IMR-90 (cell line): ENCODE results near the gene COX10.
"Not testable (repeated sequence)": the region's sequence is repeated elsewhere in the genome, so short reads cannot be mapped to it uniquely, and the experiment has no call there.

ENCODE experiments used
- CTCF ChIP-seq: conservative IDR thresholded peaks from 2 replicates; pipeline ENCODE4 v1.5.1; 2012; ENCODE audit warnings: mild to moderate bottlenecking, low read depth, low read length, improper control_type of control experiment
- POLR2A ChIP-seq: IDR thresholded peaks from 2 replicates; pipeline ENCODE4 v1.6.1; 2012; ENCODE audit warnings: mild to moderate bottlenecking, low read depth, low read length
- TF ChIP-seq, protein P1 (sequence below): fragments of 150-350 bp; IDR thresholded peaks from 2 replicates; pipeline ENCODE4 v1.6.1; 2017; ENCODE audit warnings: mild to moderate bottlenecking, antibody characterized with exemption, low read length, low read depth

GRCh38 chr17:14236762-14237161 lies 167.5 kb downstream of the COX10 start, which contains the start of gene CDRT15:
- not testable (repeated sequence) for TF ChIP-seq CTCF, POLR2A
- TF ChIP-seq, protein P1, sequence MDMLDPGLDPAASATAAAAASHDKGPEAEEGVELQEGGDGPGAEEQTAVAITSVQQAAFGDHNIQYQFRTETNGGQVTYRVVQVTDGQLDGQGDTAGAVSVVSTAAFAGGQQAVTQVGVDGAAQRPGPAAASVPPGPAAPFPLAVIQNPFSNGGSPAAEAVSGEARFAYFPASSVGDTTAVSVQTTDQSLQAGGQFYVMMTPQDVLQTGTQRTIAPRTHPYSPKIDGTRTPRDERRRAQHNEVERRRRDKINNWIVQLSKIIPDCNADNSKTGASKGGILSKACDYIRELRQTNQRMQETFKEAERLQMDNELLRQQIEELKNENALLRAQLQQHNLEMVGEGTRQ = not testable (repeated sequence)
